Measurements from ENCODE around the gene ATF6B.

DNA sequence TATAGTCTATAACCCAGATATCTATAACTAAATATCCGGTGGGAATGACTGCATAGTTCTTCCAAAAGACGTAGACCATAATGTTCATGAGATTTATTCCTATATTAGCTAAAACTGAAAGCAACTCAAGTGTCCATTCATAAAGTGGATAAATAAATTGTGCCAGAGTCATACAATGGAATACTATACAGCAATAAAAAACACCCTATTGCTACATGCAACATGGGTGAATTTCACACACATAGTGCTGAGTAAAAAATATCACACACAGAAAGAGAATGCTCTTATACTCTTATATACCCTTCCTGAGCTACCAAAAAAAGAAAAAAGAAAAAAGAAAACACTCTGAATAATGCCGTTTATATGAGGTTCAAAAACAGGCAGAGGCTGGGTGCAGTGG, 25.8 kb downstream of the ATF6B start:
- TF ChIP-seq, protein P1, sequence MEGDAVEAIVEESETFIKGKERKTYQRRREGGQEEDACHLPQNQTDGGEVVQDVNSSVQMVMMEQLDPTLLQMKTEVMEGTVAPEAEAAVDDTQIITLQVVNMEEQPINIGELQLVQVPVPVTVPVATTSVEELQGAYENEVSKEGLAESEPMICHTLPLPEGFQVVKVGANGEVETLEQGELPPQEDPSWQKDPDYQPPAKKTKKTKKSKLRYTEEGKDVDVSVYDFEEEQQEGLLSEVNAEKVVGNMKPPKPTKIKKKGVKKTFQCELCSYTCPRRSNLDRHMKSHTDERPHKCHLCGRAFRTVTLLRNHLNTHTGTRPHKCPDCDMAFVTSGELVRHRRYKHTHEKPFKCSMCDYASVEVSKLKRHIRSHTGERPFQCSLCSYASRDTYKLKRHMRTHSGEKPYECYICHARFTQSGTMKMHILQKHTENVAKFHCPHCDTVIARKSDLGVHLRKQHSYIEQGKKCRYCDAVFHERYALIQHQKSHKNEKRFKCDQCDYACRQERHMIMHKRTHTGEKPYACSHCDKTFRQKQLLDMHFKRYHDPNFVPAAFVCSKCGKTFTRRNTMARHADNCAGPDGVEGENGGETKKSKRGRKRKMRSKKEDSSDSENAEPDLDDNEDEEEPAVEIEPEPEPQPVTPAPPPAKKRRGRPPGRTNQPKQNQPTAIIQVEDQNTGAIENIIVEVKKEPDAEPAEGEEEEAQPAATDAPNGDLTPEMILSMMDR (conservative IDR thresholded peaks at IDR 0.05; ENCODE audit: low read length), result no peak
- no peak for TF ChIP-seq EZH2phosphoT487 (IDR thresholded peaks at IDR 0.05; ENCODE audit: borderline replicate concordance)
